Liver (tissue), 3 donors: Measurements from ENCODE around the gene CFAP97D2.

ENCODE experiments used
- EGR1 ChIP-seq, 2 donors: IDR thresholded peaks; 2 replicates each; pipeline ENCODE4 v1.6.1; 2016 to 2018; ENCODE audit warnings: antibody characterized with exemption in 2 of 2, low read depth in 2 of 2
- HNF4A ChIP-seq, 2 donors: conservative IDR thresholded peaks; 2 replicates each; pipeline ENCODE4 v1.6.1; 2016; ENCODE audit warnings: antibody characterized with exemption in 2 of 2, mild to moderate bottlenecking in 2 of 2
- HNF4G ChIP-seq: IDR thresholded peaks from 2 replicates; pipeline ENCODE4 v1.6.1; 2016; ENCODE audit warnings: antibody characterized with exemption
- JUND ChIP-seq, 2 donors: IDR thresholded peaks; 2 replicates each; pipeline ENCODE4 v1.6.1; 2016; ENCODE audit warnings: antibody characterized with exemption in 2 of 2
- RAD21 ChIP-seq, 2 donors: IDR thresholded peaks; 2 replicates each; pipeline ENCODE4 v1.6.1; 2016; ENCODE audit warnings: antibody characterized with exemption in 2 of 2, mild to moderate bottlenecking in 2 of 2
- SP1 ChIP-seq: IDR thresholded peaks from 2 replicates; pipeline ENCODE4 v1.6.1; 2018; ENCODE audit warnings: antibody characterized with exemption, mild to moderate bottlenecking
- TAF1 ChIP-seq: conservative IDR thresholded peaks from 2 replicates; pipeline ENCODE4 v1.6.1; 2016; ENCODE audit warnings: antibody characterized with exemption, mild to moderate bottlenecking
- YY1 ChIP-seq: IDR thresholded peaks from 2 replicates; pipeline ENCODE4 v1.6.1; 2016; ENCODE audit warnings: antibody characterized with exemption, mild to moderate bottlenecking
- TF ChIP-seq, protein P1 (sequence below): fragments of 150-350 bp; IDR thresholded peaks from 2 replicates; pipeline ENCODE4 v1.5.1; 2017; ENCODE audit warnings: improper control_type of control experiment, low read depth, low read length; ENCODE audit not compliant: missing input control
- TF ChIP-seq, protein P2 (sequence below): IDR thresholded peaks from 2 replicates; pipeline ENCODE4 v1.6.1; 2016; ENCODE audit warnings: antibody characterized with exemption
- donor health status: healthy.
- donor health status: healthy.

DNA sequence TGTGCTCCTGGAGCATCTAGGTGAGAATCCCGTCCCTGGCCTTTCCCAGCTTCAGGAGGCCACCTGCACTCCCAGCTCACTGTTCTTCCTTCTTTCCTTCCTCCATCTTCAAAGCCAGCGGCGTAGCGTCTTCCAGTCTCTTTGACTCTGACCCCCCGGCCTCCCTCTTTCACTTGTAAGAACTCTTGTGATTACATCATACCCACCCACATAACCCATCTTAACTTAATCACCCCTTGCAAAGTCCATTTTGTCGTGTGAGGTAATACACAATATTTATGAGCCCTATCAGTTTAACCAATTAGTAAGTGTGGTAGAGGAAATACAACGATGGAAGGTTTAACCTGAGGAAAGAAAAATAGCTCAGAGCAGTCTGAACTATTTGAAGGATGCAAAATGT is 51.1 kb downstream of the CFAP97D2 start:
- TF ChIP-seq, protein P1, sequence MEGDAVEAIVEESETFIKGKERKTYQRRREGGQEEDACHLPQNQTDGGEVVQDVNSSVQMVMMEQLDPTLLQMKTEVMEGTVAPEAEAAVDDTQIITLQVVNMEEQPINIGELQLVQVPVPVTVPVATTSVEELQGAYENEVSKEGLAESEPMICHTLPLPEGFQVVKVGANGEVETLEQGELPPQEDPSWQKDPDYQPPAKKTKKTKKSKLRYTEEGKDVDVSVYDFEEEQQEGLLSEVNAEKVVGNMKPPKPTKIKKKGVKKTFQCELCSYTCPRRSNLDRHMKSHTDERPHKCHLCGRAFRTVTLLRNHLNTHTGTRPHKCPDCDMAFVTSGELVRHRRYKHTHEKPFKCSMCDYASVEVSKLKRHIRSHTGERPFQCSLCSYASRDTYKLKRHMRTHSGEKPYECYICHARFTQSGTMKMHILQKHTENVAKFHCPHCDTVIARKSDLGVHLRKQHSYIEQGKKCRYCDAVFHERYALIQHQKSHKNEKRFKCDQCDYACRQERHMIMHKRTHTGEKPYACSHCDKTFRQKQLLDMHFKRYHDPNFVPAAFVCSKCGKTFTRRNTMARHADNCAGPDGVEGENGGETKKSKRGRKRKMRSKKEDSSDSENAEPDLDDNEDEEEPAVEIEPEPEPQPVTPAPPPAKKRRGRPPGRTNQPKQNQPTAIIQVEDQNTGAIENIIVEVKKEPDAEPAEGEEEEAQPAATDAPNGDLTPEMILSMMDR = no peak
- no peak for TF ChIP-seq JUND (IDR thresholded peaks at IDR 0.05)
- no peak for TF ChIP-seq RAD21 (IDR thresholded peaks at IDR 0.05)
- TF ChIP-seq SP1 = no peak
- TF ChIP-seq EGR1 (IDR thresholded peaks at IDR 0.05; ENCODE audit: low read depth in 2 of 2) = no peak
- TF ChIP-seq, protein P2, sequence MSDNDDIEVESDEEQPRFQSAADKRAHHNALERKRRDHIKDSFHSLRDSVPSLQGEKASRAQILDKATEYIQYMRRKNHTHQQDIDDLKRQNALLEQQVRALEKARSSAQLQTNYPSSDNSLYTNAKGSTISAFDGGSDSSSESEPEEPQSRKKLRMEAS = no peak
- no peak for TF ChIP-seq HNF4A (conservative IDR thresholded peaks at IDR 0.05)
- TF ChIP-seq HNF4G = no peak
- no peak for TF ChIP-seq YY1
- no peak for TF ChIP-seq TAF1
